Activated T-cell treated with anti-CD3 and anti-CD28 coated beads, Interleukin-2, amount 50 U/mL, for 1 hour (primary cell): ENCODE data around the gene GRIA2.

ENCODE experiments used
- DNase-seq: peaks from one replicate; pipeline ENCODE4 v3.0.0-alpha.2; 2020

GRIA2 gene

GRCh38 chr4:157270108-157270507, 49.6 kb downstream of the GRIA2 start:
- no peak for DNase-seq

GRCh38 chr4:157270552-157270951, 50.0 kb downstream of the GRIA2 start:
- DNase-seq: no peak

GRCh38 chr4:157271166-157271869, 50.8 kb downstream of the GRIA2 start:
- no peak for DNase-seq

GRCh38 chr4:157280673-157281072, 60.1 kb downstream of the GRIA2 start:
- no peak for DNase-seq

GRCh38 chr4:157282019-157282418, 61.5 kb downstream of the GRIA2 start:
- DNase-seq: no peak

- DNase-seq: no peak
Observed at GRCh38 chr4:157287445-157287844, 66.9 kb downstream of the GRIA2 start.

GRCh38 chr4:157290622-157291021, 70.1 kb downstream of the GRIA2 start:
- no peak for DNase-seq

GRCh38 chr4:157291071-157291470, 70.5 kb downstream of the GRIA2 start:
- no peak for DNase-seq

GRCh38 chr4:157293673-157294072, 73.1 kb downstream of the GRIA2 start:
- no peak for DNase-seq

- DNase-seq: no peak
Observed at GRCh38 chr4:157294575-157294974, 74.0 kb downstream of the GRIA2 start.

- DNase-seq: no peak
Observed at GRCh38 chr4:157300701-157301100, 80.2 kb downstream of the GRIA2 start.

- DNase-seq: no peak
Observed at GRCh38 chr4:157303471-157303960, 83.0 kb downstream of the GRIA2 start.

GRCh38 chr4:157304769-157305168, 84.2 kb downstream of the GRIA2 start:
- DNase-seq: no peak

GRCh38 chr4:157312702-157313101, 92.2 kb downstream of the GRIA2 start:
- no peak for DNase-seq

GRCh38 chr4:157314906-157315305, 94.4 kb downstream of the GRIA2 start:
- no peak for DNase-seq

- DNase-seq: no peak
Observed at GRCh38 chr4:157315968-157316367, 95.4 kb downstream of the GRIA2 start.

- DNase-seq: no peak
Observed at GRCh38 chr4:157320092-157320491, 99.6 kb downstream of the GRIA2 start.

GRCh38 chr4:157327666-157328065, 107.1 kb downstream of the GRIA2 start:
- no peak for DNase-seq

GRCh38 chr4:157357887-157358286, 137.4 kb downstream of the GRIA2 start:
- no peak for DNase-seq

GRCh38 chr4:157358439-157358838, 137.9 kb downstream of the GRIA2 start:
- DNase-seq: no peak

GRCh38 chr4:157358851-157359250, 138.3 kb downstream of the GRIA2 start:
- no peak for DNase-seq

- no peak for DNase-seq
Observed at GRCh38 chr4:157363360-157363759, 142.8 kb downstream of the GRIA2 start.

- no peak for DNase-seq
Observed at GRCh38 chr4:157372154-157372553, 151.6 kb downstream of the GRIA2 start.

- DNase-seq: no peak
Observed at GRCh38 chr4:157372567-157372966, 152.0 kb downstream of the GRIA2 start.

GRCh38 chr4:157389741-157390140, 169.2 kb downstream of the GRIA2 start:
- no peak for DNase-seq
